H1 (cell line): ENCODE measurements around the gene OR13H1. TPM values are rescaled to one million over a fixed set of nuclear protein-coding genes. Genes with fewer than 3 reads are reported as not detected.

Source experiments
- CTCF ChIA-PET: fragments of 300-600 bp; sonication (Branson Sonifier 250); formaldehyde crosslinking; loops from one replicate; lab custom pipeline; 2021; ENCODE audit not compliant: partially characterized antibody; lab: Charles Lee
- POLR2A ChIA-PET: fragments of 300-600 bp; sonication (Branson Sonifier 250); formaldehyde crosslinking; loops from one replicate; lab custom pipeline; 2021; ENCODE audit warnings: inconsistent platforms; ENCODE audit not compliant: partially characterized antibody; lab: Charles Lee
- DNase-seq, 2 experiments: peaks; one replicate each; pipeline versions ENCODE4 v3.0.0 to v3.0.0-alpha.2; 2010 to 2022; ENCODE audit warnings: low spot score in 2 of 2, low read depth in 1 of 2, mixed read lengths in 1 of 2
- FAIRE-seq: peaks from 2 replicates; lab custom pipeline; 2011; peaks lifted over from hg19 to GRCh38; lab: Jason Lieb, UNC
- H2AFZ ChIP-seq: 2 replicates; pipeline ENCODE4 v1.8.1; 2012; ENCODE audit warnings: low read length, inconsistent platforms
- H2AK5ac ChIP-seq: 2 replicates; pipeline ENCODE4 v1.6.1; 2013; ENCODE audit warnings: low read depth, low read length
- H2BK120ac ChIP-seq: replicated peaks from 2 replicates; pipeline ENCODE3; 2013; ENCODE audit warnings: low read depth, low read length, inconsistent platforms
- H2BK12ac ChIP-seq: 2 replicates; pipeline ENCODE4 v1.6.1; 2013; ENCODE audit warnings: low read depth, low read length
- H2BK15ac ChIP-seq: 2 replicates; pipeline ENCODE4 v1.6.1; 2013; ENCODE audit warnings: low read length
- H2BK20ac ChIP-seq: 2 replicates; pipeline ENCODE4 v1.6.1; 2013; ENCODE audit warnings: low read length
- H2BK5ac ChIP-seq: 2 replicates; pipeline ENCODE4 v1.6.1; 2013; ENCODE audit warnings: low read depth, low read length
- H3K14ac ChIP-seq: 2 replicates; pipeline ENCODE4 v1.6.1; 2013; ENCODE audit warnings: inconsistent platforms; ENCODE audit not compliant: insufficient read length
- H3K18ac ChIP-seq: 2 replicates; pipeline ENCODE4 v1.6.1; 2013; ENCODE audit warnings: low read length; ENCODE audit errors: extremely low read depth
- H3K23ac ChIP-seq: 2 replicates; pipeline ENCODE4 v1.6.1; 2013; ENCODE audit warnings: inconsistent platforms; ENCODE audit not compliant: insufficient read length
- H3K23me2 ChIP-seq: 2 replicates; pipeline ENCODE4 v1.6.1; 2013; ENCODE audit warnings: low read depth, low read length
- H3K27ac ChIP-seq: 2 replicates; pipeline ENCODE4 v1.6.1; 2011; ENCODE audit warnings: low read depth, low read length, inconsistent platforms
- H3K27me3 ChIP-seq, 4 experiments: replicated peaks in 1 of 4; 1 replicate in 1 of 4; 2 replicates in 3 of 4; pipeline versions ENCODE4 v1.6.1 to v1.8.1; 2011 to 2013; ENCODE audit warnings: low read length in 3 of 4, mild to moderate bottlenecking in 3 of 4, inconsistent platforms in 2 of 4, mixed read lengths in 2 of 4, moderate library complexity in 1 of 4; ENCODE audit not compliant: control insufficient read depth in 3 of 4, insufficient read depth in 3 of 4; ENCODE audit errors: extremely low read depth in 1 of 4
- H3K36me3 ChIP-seq, 4 experiments: 2 replicates each; pipeline versions ENCODE4 v1.6.1 to v1.8.1; 2011 to 2013; ENCODE audit warnings: mild to moderate bottlenecking in 4 of 4, low read length in 3 of 4, moderate library complexity in 2 of 4, control low read depth in 1 of 4, inconsistent platforms in 1 of 4; ENCODE audit not compliant: insufficient read depth in 4 of 4, control insufficient read depth in 2 of 4
- H3K4ac ChIP-seq: replicated peaks from 2 replicates; pipeline ENCODE3; 2013; ENCODE audit warnings: low read length, low read depth, mixed read lengths, inconsistent platforms; ENCODE audit not compliant: insufficient read length
- H3K4me1 ChIP-seq, 4 experiments: replicated peaks in 1 of 4; 1 replicate in 1 of 4; 2 replicates in 3 of 4; pipeline versions ENCODE4 v1.6.1 to v1.8.1; 2011 to 2013; ENCODE audit warnings: low read length in 3 of 4, inconsistent platforms in 2 of 4, mixed read lengths in 1 of 4; ENCODE audit not compliant: insufficient read depth in 4 of 4, control insufficient read depth in 3 of 4
- H3K4me2 ChIP-seq, 2 experiments: 2 replicates each; pipeline versions ENCODE4 v1.6.1 to v1.8.1; 2011 to 2013; ENCODE audit warnings: low read depth in 2 of 2, low read length in 2 of 2, control low read depth in 1 of 2, inconsistent platforms in 1 of 2, mild to moderate bottlenecking in 1 of 2; ENCODE audit not compliant: insufficient read depth in 1 of 2
- H3K4me3 ChIP-seq, 4 experiments: fragments of 200-600, 300-600 bp in 1 of 4; sonication (generic), shearing (Covaris generic), sonication (Bioruptor Twin) in 1 of 4; 2 replicates each; pipeline versions ENCODE4 v1.5.1 to v1.8.1; 2011 to 2016; ENCODE audit warnings: low read length in 4 of 4, low read depth in 3 of 4, control low read depth in 2 of 4, inconsistent platforms in 2 of 4, mild to moderate bottlenecking in 2 of 4, mixed read lengths in 1 of 4, moderate library complexity in 1 of 4; ENCODE audit not compliant: insufficient read depth in 2 of 4; ENCODE audit errors: extremely low read depth in 1 of 4
- H3K56ac ChIP-seq: replicated peaks from 2 replicates; pipeline ENCODE3; 2013; ENCODE audit warnings: low read depth, mild to moderate bottlenecking, mixed read lengths, low read length, inconsistent platforms; ENCODE audit not compliant: insufficient read length
- H3K79me1 ChIP-seq: 2 replicates; pipeline ENCODE4 v1.6.1; 2013; ENCODE audit warnings: low read depth, low read length, control low read depth
- H3K79me2 ChIP-seq, 2 experiments: 2 replicates each; pipeline versions ENCODE4 v1.6.1 to v1.8.1; 2012 to 2013; ENCODE audit warnings: low read length in 2 of 2, mild to moderate bottlenecking in 2 of 2, inconsistent platforms in 1 of 2; ENCODE audit not compliant: insufficient read depth in 2 of 2, control insufficient read depth in 1 of 2
- H3K9ac ChIP-seq, 4 experiments: replicated peaks in 1 of 4; 1 replicate in 1 of 4; 2 replicates in 3 of 4; pipeline versions ENCODE4 v1.6.1 to v1.8.1; 2011 to 2013; ENCODE audit warnings: low read depth in 3 of 4, low read length in 3 of 4, control low read depth in 2 of 4, mild to moderate bottlenecking in 2 of 4, moderate library complexity in 2 of 4, inconsistent platforms in 1 of 4; ENCODE audit errors: extremely low read depth in 1 of 4
- H3K9me3 ChIP-seq, 2 experiments: 2 replicates each; pipeline versions ENCODE4 v1.6.1 to v1.8.1; 2012 to 2013; ENCODE audit warnings: mild to moderate bottlenecking in 2 of 2, moderate library complexity in 2 of 2, control low read depth in 1 of 2, inconsistent platforms in 1 of 2, low read depth in 1 of 2, low read length in 1 of 2, mixed read lengths in 1 of 2; ENCODE audit not compliant: insufficient read depth in 2 of 2
- H4K20me1 ChIP-seq, 2 experiments: replicated peaks in 1 of 2; 2 replicates each; pipeline versions ENCODE3 to v1.8.1; 2011 to 2013; ENCODE audit warnings: inconsistent platforms in 2 of 2, low read length in 2 of 2, mild to moderate bottlenecking in 1 of 2; ENCODE audit not compliant: insufficient read depth in 2 of 2, control insufficient read depth in 1 of 2
- H4K5ac ChIP-seq: 2 replicates; pipeline ENCODE4 v1.6.1; 2013; ENCODE audit warnings: low read length, low read depth, mixed read lengths, inconsistent platforms; ENCODE audit not compliant: insufficient read length
- H4K8ac ChIP-seq: 2 replicates; pipeline ENCODE4 v1.8.0; 2013; ENCODE audit warnings: mild to moderate bottlenecking, moderate library complexity, low read length, inconsistent platforms; ENCODE audit not compliant: insufficient read depth; ENCODE audit errors: extremely low read depth
- H4K91ac ChIP-seq: replicated peaks from 2 replicates; pipeline ENCODE3; 2013; ENCODE audit warnings: low read length, mixed read lengths, inconsistent platforms; ENCODE audit not compliant: insufficient read length
- CEBPB ChIP-seq: IDR thresholded peaks from 2 replicates; pipeline ENCODE4 v1.6.1; 2012; ENCODE audit warnings: low read depth, low read length
- CHD1 ChIP-seq: IDR thresholded peaks from 2 replicates; pipeline ENCODE4 v1.6.1; 2012; ENCODE audit warnings: low read depth, low read length, improper control_type of control experiment
- CTBP2 ChIP-seq: IDR thresholded peaks from 2 replicates; pipeline ENCODE4 v1.7.0; 2011; ENCODE audit warnings: borderline replicate concordance, mild to moderate bottlenecking, moderate library complexity, mixed read lengths, low read length; ENCODE audit not compliant: insufficient read depth, insufficient read length
- EZH2 ChIP-seq: fragments of 200-600 bp; sonication (generic); IDR thresholded peaks from 2 replicates; pipeline ENCODE4 v1.7.1; 2012; ENCODE audit warnings: low read depth, mild to moderate bottlenecking, moderate library complexity, low read length, inconsistent platforms; ENCODE audit not compliant: severe bottlenecking
- HDAC6 ChIP-seq: IDR thresholded peaks from one replicate; pipeline ENCODE4 v1.7.1; 2012; ENCODE audit warnings: low read depth, mild to moderate bottlenecking, inconsistent platforms, low read length, moderate library complexity
- KDM1A ChIP-seq: fragments of 200-600, 300-600 bp; sonication (generic); IDR thresholded peaks from 2 replicates; pipeline ENCODE4 v1.7.1; 2016; ENCODE audit warnings: mild to moderate bottlenecking, low read length, borderline replicate concordance
- KDM5A ChIP-seq: fragments of 200-600 bp; IDR thresholded peaks from 2 replicates; pipeline ENCODE4 v1.7.1; 2012; ENCODE audit warnings: mild to moderate bottlenecking, low read length, inconsistent platforms, mixed read lengths
- MAFK ChIP-seq: IDR thresholded peaks from 2 replicates; pipeline ENCODE4 v1.6.1; 2012; ENCODE audit warnings: low read depth, mild to moderate bottlenecking, improper control_type of control experiment, low read length
- RFX5 ChIP-seq: IDR thresholded peaks from 2 replicates; pipeline ENCODE4 v1.6.1; 2011; ENCODE audit warnings: low read depth, low read length, improper control_type of control experiment, borderline replicate concordance
- RXRA ChIP-seq: IDR thresholded peaks from 2 replicates; pipeline ENCODE4 v1.6.1; 2011; ENCODE audit warnings: low read depth, mild to moderate bottlenecking, low read length, moderate library complexity; ENCODE audit not compliant: insufficient read depth
- SIN3A ChIP-seq, 2 experiments: IDR thresholded peaks in 1 of 2; conservative IDR thresholded peaks in 1 of 2; 2 replicates each; pipeline ENCODE4 v1.6.1; 2011 to 2012; ENCODE audit warnings: low read length in 2 of 2, improper control_type of control experiment in 1 of 2, low read depth in 1 of 2, mild to moderate bottlenecking in 1 of 2
- SP4 ChIP-seq: IDR thresholded peaks from 2 replicates; pipeline ENCODE4 v1.6.1; 2012; ENCODE audit warnings: low read length, inconsistent platforms
- TBP ChIP-seq: IDR thresholded peaks from 2 replicates; pipeline ENCODE4 v1.6.1; 2011; ENCODE audit warnings: low read depth, low read length, improper control_type of control experiment
- whole genome bisulfite sequencing, 2 experiments: shearing (Covaris generic) in 1 of 2; methylation state at CpG; one replicate each; pipeline versions ENCODE4 v1.1.6 to v1.1.7; 2013 to 2015; ENCODE audit warnings: low lambda C conversion rate in 2 of 2, mixed read lengths in 2 of 2, inconsistent platforms in 1 of 2, low coverage in 1 of 2, missing lambda C conversion rate in 1 of 2; ENCODE audit not compliant: insufficient replicate concordance in 2 of 2, insufficient coverage in 1 of 2, insufficient read length in 1 of 2; ENCODE audit errors: extremely low coverage in 1 of 2, missing lambda C conversion rate in 1 of 2; 5-methylcytosine and 5-hydroxymethylcytosine counted together
- polyA plus RNA-seq, 7 experiments: library from polyadenylated mRNA; depleted of rRNA in 3 of 7; stranded (reverse) in 5 of 7; unstranded in 2 of 7; fragments of >200 nt in 5 of 7; fragments of 200-250 nt in 2 of 7; gene quantifications; 1 replicate in 5 of 7; 2 replicates in 1 of 7; 4 replicates in 1 of 7; pipeline versions ENCODE4 v1.2.1 to v1.2.3, GENCODE V29; 2011 to 2013; ENCODE audit warnings: missing spikeins in 2 of 7, mixed read lengths in 2 of 7
- total RNA-seq: library from RNA; stranded (reverse); fragmentation: NEBNext Ultra II Directional; extraction: Animal tissue kit (Norgen Biotek cat#: 25700); gene quantifications from 2 replicates; pipeline ENCODE4 v1.2.1, GENCODE V29; 2021

Gene OR13H1
- total and polyA plus RNA-seq, 2 of the 8 experiments (the other 6 are each of a cell fraction or from before 2014, with no cell fraction given), result not detected

DNA sequence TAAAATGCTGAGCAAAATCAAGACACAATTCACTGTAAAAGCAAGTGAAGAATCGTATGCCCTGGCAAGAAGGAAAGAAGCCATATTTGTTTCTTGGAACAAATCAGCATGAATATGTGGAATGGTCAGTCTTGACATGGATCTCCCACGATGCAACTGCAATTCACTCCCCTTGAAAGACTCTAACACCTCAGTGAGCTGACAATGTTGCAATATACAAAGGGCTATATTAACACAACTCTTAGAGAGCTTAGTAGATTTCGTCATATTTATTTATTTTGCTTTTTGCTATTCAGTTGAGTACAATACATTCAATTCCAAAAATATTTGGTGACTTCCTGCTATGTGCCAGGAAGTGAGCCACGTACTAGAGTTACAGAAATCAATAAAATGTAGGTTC, 14.7 kb downstream of the OR13H1 start:
- H2BK12ac ChIP-seq, result no peak overlapping the region
- H3K9ac ChIP-seq, result no peak overlapping the region
- H2BK20ac ChIP-seq, result no peak overlapping the region
- DNase-seq (no peak), FAIRE-seq (no peak)
- ChIA-PET POLR2A (no interaction called here), CTCF (no interaction called here)
- H2AK5ac ChIP-seq, result no peak overlapping the region
- no peak overlapping the region for H3K23ac ChIP-seq
- no peak overlapping the region for H3K27ac ChIP-seq
- H3K79me1 ChIP-seq, result no peaks in the 10 kb centered on the region
- no peak overlapping the region for H3K14ac ChIP-seq
- H3K4me3 ChIP-seq, result no peak overlapping the region
- H3K36me3 ChIP-seq, result no peaks in the 10 kb centered on the region
- no peak overlapping the region for H3K18ac ChIP-seq
- no peak overlapping the region for H2BK15ac ChIP-seq
- no peaks in the 10 kb centered on the region for H3K23me2 ChIP-seq
- no peak overlapping the region for H4K5ac ChIP-seq
- 95% methylated on average over 4 of the region's 4 CpGs; no CpG with 5 or more reads in 1 of the 2 experiments for WGBS, 2 experiments
- H4K91ac ChIP-seq, result no peak overlapping the region
- no peak overlapping the region for H2BK120ac ChIP-seq
- no peaks in the 10 kb centered on the region for H3K79me2 ChIP-seq
- H3K4me2 ChIP-seq, result no peak overlapping the region
- H3K27me3 ChIP-seq, result no peaks in the 10 kb centered on the region
- H3K4me1 ChIP-seq, result no peaks in the 10 kb centered on the region
- H3K56ac ChIP-seq, result no peak overlapping the region
- H2AFZ ChIP-seq, result no peak overlapping the region
- no peak overlapping the region for H2BK5ac ChIP-seq
- no peak overlapping the region for H4K8ac ChIP-seq
- no peaks in the 10 kb centered on the region for H3K9me3 ChIP-seq
- no peaks in the 10 kb centered on the region for H4K20me1 ChIP-seq
- no peak overlapping the region for H3K4ac ChIP-seq
- TF ChIP-seq SP4, result no peak
- no peak for TF ChIP-seq MAFK
- TF ChIP-seq RXRA, result no peak
- TF ChIP-seq KDM1A, result no peak
- no peak for TF ChIP-seq CEBPB
- no peak for TF ChIP-seq KDM5A
- TF ChIP-seq RFX5, result no peak
- no peak for TF ChIP-seq EZH2
- no peak for TF ChIP-seq SIN3A (conservative IDR thresholded peaks at IDR 0.05 in 1 of 2, IDR thresholded peaks at IDR 0.05 in 1 of 2; ENCODE audit: low read depth in 1 of 2, low read length in 2 of 2)
- no peak for TF ChIP-seq CTBP2
- no peak for TF ChIP-seq HDAC6
- TF ChIP-seq TBP, result no peak
- TF ChIP-seq CHD1, result no peak
